GM18520 (cell line): Measurements from ENCODE around the gene ZFAND4.
"Not testable (repeated sequence)": the region's sequence is repeated elsewhere in the genome, so short reads cannot be mapped to it uniquely, and the experiment has no call there.

Experiments used
- ATAC-seq: cut with Tn5 transposase; IDR thresholded peaks from one replicate; pipeline ENCODE4 v1.9.1; 2021; ENCODE audit not compliant: unreplicated experiment

ZFAND4 gene

GRCh38 chr10:45592432-45592831 is 80.1 kb downstream of the ZFAND4 start:
- ATAC-seq, result no peak

DNA sequence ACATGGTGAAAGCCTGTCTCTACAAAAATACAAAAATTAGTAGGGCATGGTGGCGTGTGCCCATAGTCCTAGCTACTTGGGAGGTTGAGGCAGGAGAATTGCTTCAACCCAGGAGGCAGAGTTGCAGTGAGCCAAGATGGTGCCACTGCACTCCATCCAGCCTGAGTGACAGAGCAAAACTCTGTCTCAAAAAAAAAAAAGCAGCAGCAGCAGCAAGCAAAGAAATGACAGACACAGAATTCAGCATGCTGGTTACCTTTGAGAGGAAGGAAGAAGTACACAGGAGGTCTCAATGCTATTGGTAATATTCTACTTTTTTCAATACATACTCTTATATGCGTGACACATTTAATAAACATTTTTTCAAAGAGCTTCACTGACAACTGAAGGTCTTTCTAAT is 81.3 kb downstream of the ZFAND4 start:
- no peak for ATAC-seq

DNA sequence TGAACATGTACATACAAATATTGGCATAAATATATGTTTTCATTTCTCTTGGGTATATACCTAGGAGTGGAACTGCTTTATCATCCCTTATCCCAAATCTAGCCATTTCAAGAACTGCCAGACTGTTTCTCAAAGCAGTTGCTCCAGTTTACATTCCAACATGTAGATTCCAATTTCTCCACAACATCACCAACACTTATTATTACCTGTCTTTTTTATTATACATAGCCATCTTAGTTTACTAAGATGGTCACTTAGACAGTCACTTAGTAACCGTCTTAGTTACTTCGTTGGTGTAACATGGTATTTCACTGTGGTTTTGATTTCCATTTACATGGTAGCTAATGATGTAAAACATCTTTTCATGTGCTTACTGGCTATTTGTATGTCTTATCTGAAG is 82.7 kb downstream of the ZFAND4 start:
- ATAC-seq, result no peak

DNA sequence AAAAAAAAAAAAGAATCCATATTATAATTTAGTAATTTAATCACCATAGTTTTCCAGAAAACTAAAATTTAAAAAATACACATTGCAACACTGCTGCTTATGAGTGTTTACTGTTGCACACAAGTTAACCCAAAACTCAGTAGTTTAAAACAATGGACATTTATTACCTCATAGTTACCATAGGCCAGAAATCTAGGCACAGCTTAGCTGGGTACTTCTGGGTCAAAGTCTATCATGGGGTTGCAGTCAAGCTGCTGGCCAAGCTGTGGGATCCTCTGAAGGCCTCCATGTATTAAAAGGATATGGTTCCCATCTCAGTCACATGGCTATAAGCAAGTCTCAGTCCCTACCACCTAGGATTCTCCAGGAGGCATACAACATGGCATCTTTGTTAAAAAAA is 83.6 kb downstream of the ZFAND4 start:
- no peak for ATAC-seq

GRCh38 chr10:45586028-45586824 is 86.3 kb downstream of the ZFAND4 start:
- ATAC-seq, result no peak

DNA sequence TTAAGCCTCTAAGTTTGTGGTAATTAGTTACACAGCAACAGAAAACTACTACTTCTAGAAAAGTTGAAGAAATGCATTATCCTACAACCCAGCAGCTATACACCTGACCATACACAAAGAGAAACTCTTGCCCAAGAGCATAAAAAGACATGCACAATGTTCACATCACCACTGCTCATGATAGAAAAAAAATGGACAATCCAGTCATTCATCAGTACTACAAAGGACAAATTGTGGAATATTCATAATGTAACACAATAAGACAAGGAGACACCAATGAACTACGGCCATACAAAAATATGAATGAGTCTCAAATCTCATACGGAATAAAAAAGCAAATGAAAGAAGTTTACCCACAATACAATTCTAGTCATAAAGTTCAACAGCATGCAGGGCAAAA is 87.4 kb downstream of the ZFAND4 start:
- ATAC-seq, result no peak

GRCh38 chr10:45582386-45582781 is 90.2 kb downstream of the ZFAND4 start:
- no peak for ATAC-seq

DNA sequence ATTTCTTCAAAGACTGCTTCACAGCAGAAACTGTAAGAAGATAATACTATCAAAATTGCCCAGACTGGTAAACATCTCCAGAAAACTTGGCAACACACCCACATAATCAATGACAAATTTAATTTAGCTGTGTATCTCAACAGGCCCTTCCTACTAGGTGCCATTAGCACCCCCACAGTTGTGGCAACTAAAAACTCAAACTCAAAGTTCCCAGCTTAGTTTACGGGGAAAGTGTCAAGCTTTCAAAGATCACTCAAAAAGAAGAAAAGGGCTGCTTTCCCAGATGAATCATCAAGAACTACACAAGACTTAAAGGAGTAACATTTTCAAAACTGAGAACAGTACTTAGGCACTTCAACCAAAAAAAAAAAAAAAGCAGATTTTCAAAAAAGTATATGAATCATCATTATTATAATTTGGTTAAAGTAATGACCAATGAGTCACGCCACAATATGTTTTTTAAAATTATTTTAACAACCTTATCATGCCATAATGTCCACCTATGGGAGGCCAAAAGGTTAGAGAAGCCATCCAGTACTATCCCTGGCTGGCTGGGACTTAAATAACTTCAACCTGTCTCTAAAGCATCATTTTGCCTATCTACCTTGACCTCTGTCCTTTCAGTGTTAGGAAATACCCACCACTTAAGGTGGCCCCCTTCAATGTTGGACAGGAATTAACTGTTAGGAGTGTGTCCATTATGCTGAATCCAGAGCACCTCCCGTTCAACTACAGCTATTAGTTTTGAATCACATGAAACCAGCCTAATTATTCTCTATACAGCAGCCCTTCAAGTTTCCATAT is 90.8 kb downstream of the ZFAND4 start:
- ATAC-seq, result no peak

- ATAC-seq, result peak; percentile 21
Measured at GRCh38 chr10:45581216-45581549, 91.4 kb downstream of the ZFAND4 start.

- ATAC-seq, result peak; percentile 45
Measured at GRCh38 chr10:45580371-45581215, 92.0 kb downstream of the ZFAND4 start.

GRCh38 chr10:45578384-45578971 is 94.1 kb downstream of the ZFAND4 start:
- no peak for ATAC-seq

DNA sequence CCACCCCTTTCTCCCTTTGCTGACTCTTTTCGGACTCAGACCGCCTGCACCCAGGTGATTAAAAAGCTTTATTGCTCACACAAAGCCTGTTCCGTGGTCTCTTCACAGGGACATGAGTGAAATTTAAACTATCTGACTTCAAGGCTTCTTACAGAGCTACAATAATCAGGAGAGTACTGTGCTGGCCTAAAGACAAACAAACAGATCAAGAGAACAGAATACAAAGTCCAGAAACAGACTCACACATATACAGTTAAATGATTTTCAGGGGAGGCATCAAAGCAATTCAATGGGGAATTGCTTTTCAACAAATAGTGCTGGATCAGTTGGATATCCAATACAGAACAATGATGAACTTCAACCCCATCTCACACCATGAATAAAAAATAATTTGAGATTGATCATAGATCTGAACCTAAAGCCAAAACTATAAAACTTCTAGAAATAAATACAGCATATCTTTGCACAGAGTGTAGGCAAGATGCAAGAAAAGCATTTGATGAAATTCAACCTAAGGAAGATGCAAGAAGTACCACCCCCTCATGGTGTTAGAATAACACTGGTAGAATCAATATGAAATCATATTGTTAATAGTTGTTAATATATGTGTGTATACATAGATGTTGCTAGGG is 96.5 kb downstream of the ZFAND4 start:
- ATAC-seq, result no peak

DNA sequence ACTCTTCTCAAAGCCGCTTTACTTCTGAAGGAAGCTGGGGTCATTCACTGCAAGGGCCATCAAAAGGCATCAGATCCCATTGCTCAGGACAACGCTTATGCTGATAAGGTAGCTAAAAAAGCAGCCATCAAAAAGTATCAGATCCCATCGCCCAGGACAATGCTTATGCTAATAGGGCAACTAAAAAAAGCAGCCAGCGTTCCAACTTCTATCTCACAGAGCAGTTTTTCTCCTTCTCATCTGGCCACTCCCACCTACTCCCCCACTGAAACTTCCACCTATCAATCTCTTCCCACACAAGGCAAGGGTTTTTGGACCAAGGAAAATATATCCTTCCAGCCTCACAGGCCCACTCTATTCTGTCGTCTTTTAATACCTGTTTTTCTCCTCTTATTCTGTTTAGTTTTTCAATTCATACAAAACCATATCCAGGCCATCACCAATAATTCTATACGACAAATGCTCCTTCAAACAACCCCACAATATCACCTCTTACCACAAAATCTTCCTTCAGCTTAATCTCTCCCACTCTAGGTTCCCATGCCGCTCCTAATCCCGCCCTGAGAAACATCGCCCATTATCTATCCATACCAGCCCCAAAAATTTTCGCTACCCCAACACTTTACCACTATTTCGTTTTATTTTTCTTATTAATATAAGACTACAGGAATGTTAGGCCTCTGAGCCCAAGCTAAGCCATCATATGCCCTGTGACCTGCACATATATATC is 97.4 kb downstream of the ZFAND4 start:
- ATAC-seq, result not testable (repeated sequence)

GRCh38 chr10:45569471-45569870 is 103.1 kb downstream of the ZFAND4 start:
- ATAC-seq, result no peak

DNA sequence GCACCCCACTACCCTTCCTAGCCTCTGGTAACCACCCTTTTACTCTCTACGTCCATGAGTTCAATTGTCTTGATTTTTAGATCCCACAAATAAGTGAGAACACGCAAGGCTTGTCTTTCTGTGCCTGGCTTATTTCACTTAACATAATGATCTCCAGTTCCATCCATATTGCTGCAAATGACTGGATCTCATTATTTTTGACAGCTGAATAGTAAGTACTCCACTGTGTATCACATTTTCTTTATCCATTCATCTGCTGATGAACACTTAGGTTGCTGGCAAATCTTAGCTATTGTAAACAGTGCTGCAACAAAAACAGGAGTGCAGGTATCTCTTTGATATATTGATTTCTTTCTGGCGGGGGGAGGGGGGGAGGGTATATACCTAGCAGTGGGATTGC is 106.2 kb downstream of the ZFAND4 start:
- no peak for ATAC-seq
